GM13977 (cell line): Measurements from ENCODE around the gene SSH3.

Experiments used
- DNase-seq: peaks from one replicate; pipeline ENCODE4 v3.0.0; 2012; ENCODE audit warnings: low spot score
- in situ Hi-C: fragments of 300-500 bp; cut with MboI; formaldehyde crosslinking; loops from one replicate; pipeline ENCODE4 v1.12.0; 2022; ENCODE audit warnings: low sequenced_read_pairs, low pct_unique_long_range_greater_than_20kb, mixed read lengths, inconsistent platforms; ENCODE audit not compliant: unreplicated experiment
- TF ChIP-seq, protein P1 (sequence below): IDR thresholded peaks from 2 replicates; pipeline ENCODE4 v1.5.1; 2012; ENCODE audit warnings: mild to moderate bottlenecking, control low read depth; ENCODE audit not compliant: insufficient read depth; ENCODE audit errors: extremely low read depth, missing control alignments

The SSH3 gene

DNA sequence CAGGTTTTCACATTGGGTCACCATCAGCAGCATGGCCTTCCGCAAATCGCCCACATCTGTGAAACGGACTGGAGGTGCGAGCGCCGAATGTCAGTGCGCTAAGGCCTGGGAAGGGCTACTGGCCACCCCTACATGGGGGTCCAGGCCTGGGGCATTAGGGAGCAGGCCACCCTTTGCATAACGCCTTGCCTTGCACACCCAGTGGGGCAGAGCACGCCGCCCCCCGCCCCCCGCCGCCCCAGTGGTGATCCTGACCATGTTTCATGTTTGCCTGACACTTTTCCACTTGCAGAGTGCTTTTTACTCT lies 34.4 kb upstream of the SSH3 start:
- in situ Hi-C loops = no loop called here
- TF ChIP-seq, protein P1, sequence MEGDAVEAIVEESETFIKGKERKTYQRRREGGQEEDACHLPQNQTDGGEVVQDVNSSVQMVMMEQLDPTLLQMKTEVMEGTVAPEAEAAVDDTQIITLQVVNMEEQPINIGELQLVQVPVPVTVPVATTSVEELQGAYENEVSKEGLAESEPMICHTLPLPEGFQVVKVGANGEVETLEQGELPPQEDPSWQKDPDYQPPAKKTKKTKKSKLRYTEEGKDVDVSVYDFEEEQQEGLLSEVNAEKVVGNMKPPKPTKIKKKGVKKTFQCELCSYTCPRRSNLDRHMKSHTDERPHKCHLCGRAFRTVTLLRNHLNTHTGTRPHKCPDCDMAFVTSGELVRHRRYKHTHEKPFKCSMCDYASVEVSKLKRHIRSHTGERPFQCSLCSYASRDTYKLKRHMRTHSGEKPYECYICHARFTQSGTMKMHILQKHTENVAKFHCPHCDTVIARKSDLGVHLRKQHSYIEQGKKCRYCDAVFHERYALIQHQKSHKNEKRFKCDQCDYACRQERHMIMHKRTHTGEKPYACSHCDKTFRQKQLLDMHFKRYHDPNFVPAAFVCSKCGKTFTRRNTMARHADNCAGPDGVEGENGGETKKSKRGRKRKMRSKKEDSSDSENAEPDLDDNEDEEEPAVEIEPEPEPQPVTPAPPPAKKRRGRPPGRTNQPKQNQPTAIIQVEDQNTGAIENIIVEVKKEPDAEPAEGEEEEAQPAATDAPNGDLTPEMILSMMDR = no peak
- DNase-seq = no peak

DNA sequence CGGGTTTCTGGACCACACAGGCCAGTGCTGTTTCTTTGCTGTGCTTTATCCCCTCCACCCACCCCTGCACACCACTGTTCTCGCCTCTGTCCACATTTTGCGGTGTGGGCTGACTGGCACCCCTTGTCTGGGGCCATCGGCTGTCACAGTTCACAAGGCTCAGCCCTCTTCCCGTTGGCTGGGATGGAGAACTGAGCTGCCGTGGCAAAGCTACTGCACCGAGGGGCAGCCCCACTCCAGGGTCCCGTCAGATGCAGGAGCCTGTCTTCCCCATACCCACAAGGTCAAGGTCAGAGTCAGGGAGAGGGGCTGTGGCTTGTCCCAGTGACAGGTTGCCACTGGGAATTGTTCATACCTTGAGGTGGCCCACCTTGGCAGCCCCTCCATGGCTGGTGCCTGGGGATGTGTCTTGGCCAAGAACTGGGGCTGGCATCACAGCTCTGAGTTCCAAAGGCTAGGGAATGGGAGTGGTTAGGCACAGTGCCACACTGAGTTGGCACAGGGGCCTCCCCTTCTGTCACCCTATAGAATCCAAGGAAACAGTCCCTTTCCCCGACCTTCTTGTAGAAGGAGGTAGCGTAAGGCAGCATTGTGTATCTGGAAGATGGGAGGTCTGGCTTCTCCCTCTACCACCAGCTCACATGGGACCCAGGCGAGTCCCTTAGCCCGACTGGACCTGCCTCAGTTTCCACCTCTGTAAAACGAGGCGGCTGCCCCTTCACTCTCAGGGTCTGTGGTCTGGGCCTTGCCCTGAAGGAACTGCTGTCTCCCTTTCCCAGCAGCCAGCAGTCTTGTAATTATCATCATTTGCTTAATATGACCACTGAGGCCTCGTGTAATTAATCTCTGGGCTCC lies 33.7 kb upstream of the SSH3 start:
- no peak for DNase-seq
- TF ChIP-seq, protein P1 = no peak
- in situ Hi-C loops = no loop called here

DNA sequence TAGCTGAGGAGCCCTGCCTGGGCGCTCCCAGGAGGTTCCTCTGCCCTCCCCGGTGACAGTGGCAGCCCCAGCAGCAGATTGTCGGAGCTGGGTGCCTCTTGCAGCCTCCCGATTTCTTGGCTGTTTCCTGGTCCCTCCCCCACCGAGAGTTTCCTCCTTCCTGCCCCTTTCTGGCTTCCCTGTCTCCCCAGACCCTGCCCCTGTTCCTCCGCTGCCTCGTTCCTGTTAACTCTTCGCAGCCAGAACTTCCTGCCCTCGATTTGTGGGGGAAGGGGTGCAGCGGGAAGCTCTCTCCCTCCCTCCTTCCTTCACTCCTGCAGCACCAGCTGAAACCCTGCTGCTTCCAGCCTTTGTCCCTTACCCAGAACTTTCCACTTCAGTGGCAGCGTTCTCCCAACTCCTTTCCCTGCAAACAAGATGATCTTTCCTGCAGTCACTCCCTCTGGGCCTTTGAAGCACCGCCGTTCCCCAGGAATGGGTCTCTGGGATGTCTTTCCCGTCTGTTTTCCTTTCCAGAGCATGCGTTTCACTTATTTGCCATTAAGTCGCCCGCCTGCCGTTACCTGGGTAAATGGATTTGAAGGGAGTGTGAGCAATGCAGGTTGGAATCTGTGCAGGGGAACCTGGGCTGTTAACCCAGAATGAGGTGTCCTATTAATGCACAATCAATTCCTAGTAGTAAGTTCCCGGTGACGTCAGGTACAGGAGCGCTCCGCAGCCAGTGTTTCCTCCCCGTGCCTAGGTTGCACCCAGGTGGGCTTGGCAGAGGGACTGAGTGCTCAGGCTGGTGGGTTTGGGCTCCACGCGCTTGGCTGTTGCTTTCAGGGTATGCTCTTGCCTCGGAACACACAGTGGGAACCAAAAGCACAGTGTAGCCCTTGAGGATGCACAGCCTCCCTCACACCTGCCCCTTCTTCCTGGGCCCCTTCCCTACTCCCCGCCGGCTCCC lies 32.8 kb upstream of the SSH3 start:
- in situ Hi-C loops = no loop called here
- DNase-seq = no peak

DNA sequence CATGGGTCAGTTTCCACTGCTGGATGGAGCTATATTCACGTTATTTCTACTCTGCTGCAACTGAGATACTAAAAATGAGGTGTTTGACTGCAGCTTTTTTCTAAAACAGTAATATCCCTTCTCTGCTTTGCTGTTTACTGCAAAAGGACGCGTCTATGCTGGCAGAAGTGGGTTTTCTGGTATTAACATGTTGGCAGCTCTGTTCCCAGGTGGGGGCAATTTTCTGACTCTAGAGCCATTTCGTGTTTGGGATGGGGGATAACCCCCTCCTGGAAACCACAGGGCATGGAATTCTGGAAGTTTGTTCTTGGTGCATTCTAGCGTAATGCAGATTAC lies 32.2 kb upstream of the SSH3 start:
- no peak for DNase-seq
- TF ChIP-seq, protein P1 = no peak
- in situ Hi-C loops = no loop called here

More for the DNA sequence above, 32.8 kb upstream of the SSH3 start:
- TF ChIP-seq, protein P1 = no peak

DNA sequence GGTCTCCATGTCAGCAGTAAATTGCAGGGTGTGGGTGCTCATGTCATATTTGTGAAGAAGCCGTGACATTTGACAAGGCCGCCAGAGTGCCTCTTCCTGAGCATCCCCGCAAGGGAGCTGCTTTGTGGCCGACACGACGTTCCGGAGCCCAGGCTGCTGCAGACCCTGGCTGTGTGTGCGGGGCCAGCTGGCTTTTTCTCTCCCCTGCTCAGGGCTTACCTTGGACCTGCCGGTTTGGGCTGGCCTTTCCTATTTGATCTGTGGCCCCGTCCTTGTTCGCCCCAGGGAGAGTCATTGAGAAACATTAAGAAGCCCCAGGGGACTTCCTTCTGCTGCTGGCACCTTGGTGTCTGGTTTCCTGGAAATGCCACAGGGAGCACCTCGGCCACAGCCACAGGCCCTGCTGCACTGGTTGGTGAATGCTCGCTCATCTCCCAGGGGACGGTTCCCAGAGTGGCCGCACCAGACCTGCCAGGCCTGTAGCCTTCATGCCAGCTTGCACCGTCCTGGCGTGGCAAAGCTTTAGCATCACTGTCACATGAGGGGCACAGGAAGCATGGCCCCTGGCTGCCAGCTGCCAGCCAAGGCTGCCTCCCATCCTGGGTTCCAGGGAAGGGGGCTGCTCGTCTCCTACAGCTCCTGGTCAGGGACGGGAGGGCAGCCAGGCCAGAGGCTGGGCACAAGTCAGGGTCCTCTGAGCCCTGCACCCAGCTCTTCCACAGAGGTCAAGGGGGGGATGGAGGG lies 31.6 kb upstream of the SSH3 start:
- in situ Hi-C loops = no loop called here
- TF ChIP-seq, protein P1 = no peak
- DNase-seq = no peak
